ENCODE data around the gene CAMK1D.

DNA sequence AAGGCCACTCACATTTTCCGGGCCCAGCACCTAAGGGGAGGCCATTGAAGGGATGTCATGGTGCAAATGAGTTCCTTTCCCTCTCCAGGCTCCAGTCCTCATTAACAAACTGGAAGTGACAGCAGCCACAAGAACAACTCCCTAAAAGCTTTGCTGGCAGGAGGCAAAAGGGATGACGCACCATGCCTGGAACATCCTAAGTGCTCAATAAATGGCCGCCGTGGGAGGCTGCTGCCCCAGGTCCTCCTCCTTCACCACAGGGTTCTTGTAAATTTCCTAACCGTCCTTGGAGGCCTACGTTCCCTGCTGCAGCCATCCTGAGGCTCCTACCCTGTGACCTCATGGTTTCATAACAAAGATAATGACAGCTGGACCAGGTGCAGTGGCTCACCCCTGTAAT, 41.3 kb upstream of the CAMK1D start:
- no peak for TF ChIP-seq CHD2 (IDR thresholded peaks at IDR 0.05; ENCODE audit: low read length)
- TF ChIP-seq, protein P1, sequence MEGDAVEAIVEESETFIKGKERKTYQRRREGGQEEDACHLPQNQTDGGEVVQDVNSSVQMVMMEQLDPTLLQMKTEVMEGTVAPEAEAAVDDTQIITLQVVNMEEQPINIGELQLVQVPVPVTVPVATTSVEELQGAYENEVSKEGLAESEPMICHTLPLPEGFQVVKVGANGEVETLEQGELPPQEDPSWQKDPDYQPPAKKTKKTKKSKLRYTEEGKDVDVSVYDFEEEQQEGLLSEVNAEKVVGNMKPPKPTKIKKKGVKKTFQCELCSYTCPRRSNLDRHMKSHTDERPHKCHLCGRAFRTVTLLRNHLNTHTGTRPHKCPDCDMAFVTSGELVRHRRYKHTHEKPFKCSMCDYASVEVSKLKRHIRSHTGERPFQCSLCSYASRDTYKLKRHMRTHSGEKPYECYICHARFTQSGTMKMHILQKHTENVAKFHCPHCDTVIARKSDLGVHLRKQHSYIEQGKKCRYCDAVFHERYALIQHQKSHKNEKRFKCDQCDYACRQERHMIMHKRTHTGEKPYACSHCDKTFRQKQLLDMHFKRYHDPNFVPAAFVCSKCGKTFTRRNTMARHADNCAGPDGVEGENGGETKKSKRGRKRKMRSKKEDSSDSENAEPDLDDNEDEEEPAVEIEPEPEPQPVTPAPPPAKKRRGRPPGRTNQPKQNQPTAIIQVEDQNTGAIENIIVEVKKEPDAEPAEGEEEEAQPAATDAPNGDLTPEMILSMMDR (IDR thresholded peaks at IDR 0.05; ENCODE audit: control extremely low read depth in 1 of 3, insufficient read depth in 1 of 3, low read depth in 1 of 3, low read length in 3 of 3), result no peak

Data from H1 (cell line).